Adrenal gland (tissue), 5 donors: Measurements from ENCODE around the gene THRB.

Experiments used
- CTCF ChIP-seq, 6 experiments: fragments of 450-650 bp in 4 of 6; fragments of 200-600 bp in 2 of 6; sonication (generic) in 1 of 6; IDR thresholded peaks; 1 replicate in 5 of 6; 2 replicates in 1 of 6; pipeline versions ENCODE4 v1.5.1 to v1.8.0; 2016 to 2021; ENCODE audit warnings: antibody characterized with exemption in 6 of 6, mild to moderate bottlenecking in 2 of 6, moderate library complexity in 1 of 6
- POLR2A ChIP-seq, 2 donors: fragments of 450-650 bp; IDR thresholded peaks; one replicate each; pipeline ENCODE4 v1.6.1; 2017; ENCODE audit warnings: antibody characterized with exemption in 2 of 2, mild to moderate bottlenecking in 2 of 2, moderate library complexity in 1 of 2
- donor health status: DM: no; HTN: no; CAD: no.

GRCh38 chr3:24242012-24242698, 252.5 kb downstream of the THRB start:
- no peak for TF ChIP-seq CTCF (IDR thresholded peaks at IDR 0.05)
- TF ChIP-seq POLR2A (IDR thresholded peaks at IDR 0.05) = no peak
